HuH-7 (cell line): Measurements from ENCODE around the gene CDYL2.

Experiments used
- DNase-seq: peaks from one replicate; pipeline ENCODE4 v3.0.0; 2011; ENCODE audit warnings: low spot score

CDYL2 gene

DNA sequence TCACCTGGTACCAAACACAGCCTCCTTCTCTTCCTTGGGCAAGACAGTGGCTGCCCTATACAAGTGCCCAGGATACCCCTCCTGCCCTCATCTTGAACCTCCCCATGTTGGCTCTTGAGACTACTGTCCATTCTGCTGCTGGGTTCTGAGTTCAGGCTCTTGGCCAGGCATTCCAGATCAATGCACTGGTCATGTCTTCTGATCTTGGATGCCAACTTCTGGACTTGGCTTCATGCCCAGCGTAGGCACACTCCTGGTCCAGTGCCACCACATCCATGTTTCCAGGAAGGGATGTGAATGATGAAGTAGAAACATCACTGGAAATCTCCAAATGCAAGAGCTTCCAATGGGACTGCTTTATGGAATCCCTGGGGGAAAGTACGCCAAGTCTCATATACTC is 212.1 kb downstream of the CDYL2 start:
- DNase-seq = no peak

GRCh38 chr16:80591071-80591915 is 213.1 kb downstream of the CDYL2 start:
- DNase-seq = no peak

GRCh38 chr16:80587071-80587470 is 217.3 kb downstream of the CDYL2 start:
- no peak for DNase-seq

- DNase-seq = no peak
Measured at GRCh38 chr16:80586476-80586875, 217.9 kb downstream of the CDYL2 start.

- DNase-seq = no peak
Measured at GRCh38 chr16:80585764-80586163, 218.6 kb downstream of the CDYL2 start.

- DNase-seq = no peak
Measured at GRCh38 chr16:80583466-80583865, 220.9 kb downstream of the CDYL2 start.

GRCh38 chr16:80580109-80580832 is 224.1 kb downstream of the CDYL2 start:
- DNase-seq = no peak

- peak; percentile 60 for DNase-seq
Measured at GRCh38 chr16:80577485-80578280, 226.7 kb downstream of the CDYL2 start.

GRCh38 chr16:80576343-80576912 is 228.0 kb downstream of the CDYL2 start:
- no peak for DNase-seq

GRCh38 chr16:80573700-80574120 is 230.7 kb downstream of the CDYL2 start:
- DNase-seq = no peak

- DNase-seq = no peak
Measured at GRCh38 chr16:80570106-80570478, 234.3 kb downstream of the CDYL2 start.

- DNase-seq = no peak
Measured at GRCh38 chr16:80569440-80570105, 234.8 kb downstream of the CDYL2 start.

- no peak for DNase-seq
Measured at GRCh38 chr16:80564394-80564793, 240.0 kb downstream of the CDYL2 start.

DNA sequence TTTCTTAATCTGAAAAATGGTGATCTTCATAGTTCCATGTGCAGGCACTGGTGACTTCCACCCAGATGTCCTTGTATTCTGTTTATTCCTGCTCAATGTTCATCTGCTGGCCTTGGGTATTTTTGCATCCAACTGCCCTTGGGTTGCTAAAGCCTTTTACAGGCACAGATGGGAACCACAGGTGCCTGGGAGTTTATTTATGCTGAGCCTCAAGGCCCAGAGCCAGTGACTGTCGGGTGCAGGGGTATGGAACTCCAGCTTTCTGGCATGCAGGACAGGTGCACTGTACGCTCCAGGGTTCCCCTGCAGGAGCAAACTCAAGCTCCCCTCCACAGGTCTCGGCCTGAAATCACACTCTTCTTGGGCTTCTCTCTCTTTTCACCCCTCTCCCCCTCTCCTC is 241.3 kb downstream of the CDYL2 start:
- no peak for DNase-seq

- no peak for DNase-seq
Measured at GRCh38 chr16:80559369-80559768, 245.0 kb downstream of the CDYL2 start.

DNA sequence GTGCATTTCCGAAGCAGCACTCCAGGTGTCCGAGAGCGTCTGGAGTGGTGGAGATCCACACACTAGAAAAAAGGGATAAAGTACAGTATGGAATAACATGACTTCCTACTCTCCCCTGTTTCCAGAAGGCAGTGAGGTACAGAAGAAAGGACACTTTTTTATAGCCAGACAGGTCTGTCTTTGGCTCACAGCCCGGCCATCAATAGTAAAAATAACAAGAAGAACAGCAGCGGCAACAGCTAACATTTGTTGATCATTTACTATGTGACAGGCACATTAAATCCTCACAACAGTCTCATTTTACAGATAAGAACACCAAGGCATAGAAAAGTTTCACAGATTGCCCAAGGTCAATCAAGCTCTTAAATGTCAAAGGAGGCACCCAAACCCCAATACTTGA is 247.4 kb downstream of the CDYL2 start:
- DNase-seq = no peak

GRCh38 chr16:80556481-80556880 is 247.9 kb downstream of the CDYL2 start:
- no peak for DNase-seq

DNA sequence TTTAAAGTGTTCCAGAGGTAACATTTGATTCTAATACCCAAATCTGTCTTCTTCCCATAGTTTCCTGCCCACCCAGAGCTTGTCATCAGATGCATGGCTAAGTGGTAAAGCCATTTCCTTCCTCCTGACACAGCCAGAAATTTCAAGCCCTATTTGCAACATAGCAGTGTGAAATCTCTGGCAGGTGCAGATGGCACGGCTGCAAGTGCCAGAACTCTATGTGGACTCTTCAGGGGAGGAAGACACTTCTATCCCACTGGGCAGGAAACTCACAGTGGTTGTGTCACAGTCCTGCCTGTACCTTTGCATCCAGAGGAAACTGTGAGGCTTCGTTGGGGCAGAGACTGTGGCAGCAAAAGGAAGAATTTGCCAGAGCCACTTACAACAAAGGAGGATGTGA is 250.4 kb downstream of the CDYL2 start:
- DNase-seq = no peak

DNA sequence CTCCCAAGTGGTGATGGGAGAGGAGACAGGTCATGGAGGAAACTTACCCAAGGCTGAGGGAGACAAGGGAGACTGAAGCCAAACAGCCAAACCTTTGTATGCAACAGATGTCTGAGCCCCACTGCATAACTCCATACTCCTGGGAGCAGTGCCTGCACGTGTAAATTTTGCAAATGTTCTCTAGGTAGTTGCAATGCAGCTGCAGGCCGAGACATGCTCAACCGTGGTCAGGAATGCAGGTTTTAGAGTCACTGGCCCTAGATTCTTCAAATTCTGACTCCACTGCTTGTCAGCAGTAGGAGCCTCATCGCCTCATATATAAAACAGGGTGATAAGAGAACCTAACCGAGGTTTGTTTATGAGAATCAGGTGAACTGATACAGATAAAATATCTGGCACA is 252.1 kb downstream of the CDYL2 start:
- no peak for DNase-seq
